ENCODE data around the gene SLC36A4. TPM values are rescaled to one million over a fixed set of nuclear protein-coding genes. Genes with fewer than 3 reads are reported as not detected.

SLC36A4 gene
- total and polyA plus RNA-seq, 9 of the 15 experiments (the other 6 are each of a cell fraction or from before 2014, with no cell fraction given) = 1.4 to 8.0 (median 5.4) TPM

- WGBS (ENCODE audit: insufficient coverage, low coverage, missing lambda C conversion rate) = 55% methylated on average over 1 of the region's 1 CpG
- Histone ChIP-seq H3K4me3 (no peak overlapping the region), H3K27me3 (ENCODE audit: control insufficient read depth in 2 of 2, insufficient read depth in 2 of 2, low read length in 2 of 2) (no peaks in the 10 kb centered on the region), H3K9me1 (ENCODE audit: control insufficient read depth, insufficient read depth, low read length) (no peaks in the 10 kb centered on the region), H2AFZ (ENCODE audit: low read depth, low read length) (no peak overlapping the region), H3K9me3 (replicated peaks; ENCODE audit: control insufficient read depth, insufficient read depth, low read depth, low read length) (no peaks in the 10 kb centered on the region), H4K20me1 (replicated peaks; ENCODE audit: control insufficient read depth, insufficient read depth, low read length) (no peaks in the 10 kb centered on the region), H3K36me3 (ENCODE audit: control insufficient read depth, insufficient read depth, low read length) (no peaks in the 10 kb centered on the region), H3K4me2 (ENCODE audit: insufficient read depth, low read length) (no peak overlapping the region), H3K27ac (ENCODE audit: extremely low read depth, low read depth, low read length) (no peak overlapping the region), H3K79me2 (ENCODE audit: control insufficient read depth, insufficient read depth, low read length) (peaks cover 6% of the 10 kb centered on the region), H3K9ac (ENCODE audit: insufficient read depth in 1 of 2, low read depth in 2 of 2, low read length in 2 of 2) (no peak overlapping the region), H3K4me1 (replicated peaks in 1 of 2; ENCODE audit: control insufficient read depth in 2 of 2, insufficient read depth in 2 of 2, low read length in 2 of 2) (peaks cover 0 to 13% of the 10 kb centered on the region in 2 experiments; a peak in 3 of 5 replicates)
- POLR2A ChIA-PET = no interaction called here
- no TSS peak for BruUV-seq (replicated peaks)
- no peak for DNase-seq (ENCODE audit: extremely low read depth in 1 of 4, low spot score in 3 of 4)
- intact Hi-C loops (cut with micrococcal nuclease) (no loop called here), in situ Hi-C loops (cut with MboI) (no loop called here)
- CTCF ChIA-PET (ENCODE audit: low intra/inter-chr PET ratio) = no interaction called here
- ATAC-seq = no peak
- FAIRE-seq = no peak
- no peak for TF ChIP-seq ESRRA (IDR thresholded peaks at IDR 0.05; ENCODE audit: borderline replicate concordance, low read depth)
- TF ChIP-seq ZNF121 (CRISPR knock-in tag; conservative IDR thresholded peaks at IDR 0.05) = no peak
- no peak for TF ChIP-seq ZNF384 (IDR thresholded peaks at IDR 0.05; ENCODE audit: low read depth, low read length)
- no peak for TF ChIP-seq L3MBTL2 (IDR thresholded peaks at IDR 0.05)
- no peak for TF ChIP-seq NFRKB (IDR thresholded peaks at IDR 0.05; ENCODE audit: low read depth)
- TF ChIP-seq FOS (IDR thresholded peaks at IDR 0.05; ENCODE audit: extremely low read depth, insufficient read length) = no peak
- no peak for TF ChIP-seq POLR2G (IDR thresholded peaks at IDR 0.05; ENCODE audit: low read depth, low read length)
- TF ChIP-seq ZNF512 (tag; IDR thresholded peaks at IDR 0.05) = no peak
- TF ChIP-seq, protein P1, sequence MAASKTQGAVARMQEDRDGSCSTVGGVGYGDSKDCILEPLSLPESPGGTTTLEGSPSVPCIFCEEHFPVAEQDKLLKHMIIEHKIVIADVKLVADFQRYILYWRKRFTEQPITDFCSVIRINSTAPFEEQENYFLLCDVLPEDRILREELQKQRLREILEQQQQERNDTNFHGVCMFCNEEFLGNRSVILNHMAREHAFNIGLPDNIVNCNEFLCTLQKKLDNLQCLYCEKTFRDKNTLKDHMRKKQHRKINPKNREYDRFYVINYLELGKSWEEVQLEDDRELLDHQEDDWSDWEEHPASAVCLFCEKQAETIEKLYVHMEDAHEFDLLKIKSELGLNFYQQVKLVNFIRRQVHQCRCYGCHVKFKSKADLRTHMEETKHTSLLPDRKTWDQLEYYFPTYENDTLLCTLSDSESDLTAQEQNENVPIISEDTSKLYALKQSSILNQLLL (CRISPR knock-in tag; IDR thresholded peaks at IDR 0.05; ENCODE audit: borderline replicate concordance) = no peak
- TF ChIP-seq ZBTB11 (CRISPR knock-in tag; IDR thresholded peaks at IDR 0.05) = no peak
- no peak for TF ChIP-seq FOXJ2 (tag; IDR thresholded peaks at IDR 0.05)
- TF ChIP-seq, protein P2, sequence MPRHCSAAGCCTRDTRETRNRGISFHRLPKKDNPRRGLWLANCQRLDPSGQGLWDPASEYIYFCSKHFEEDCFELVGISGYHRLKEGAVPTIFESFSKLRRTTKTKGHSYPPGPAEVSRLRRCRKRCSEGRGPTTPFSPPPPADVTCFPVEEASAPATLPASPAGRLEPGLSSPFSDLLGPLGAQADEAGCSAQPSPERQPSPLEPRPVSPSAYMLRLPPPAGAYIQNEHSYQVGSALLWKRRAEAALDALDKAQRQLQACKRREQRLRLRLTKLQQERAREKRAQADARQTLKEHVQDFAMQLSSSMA (CRISPR knock-in tag; IDR thresholded peaks at IDR 0.05) = no peak
- no peak for TF ChIP-seq SRSF9 (IDR thresholded peaks at IDR 0.05; ENCODE audit: borderline replicate concordance, low read depth, low read length)
- no peak for TF ChIP-seq KDM1A (IDR thresholded peaks at IDR 0.05)
- no peak for TF ChIP-seq ZNF408 (CRISPR knock-in tag; IDR thresholded peaks at IDR 0.05; ENCODE audit: low read depth)
- no peak for TF ChIP-seq ZC3H11A (IDR thresholded peaks at IDR 0.05; ENCODE audit: low read depth, low read length)
Measured at GRCh38 chr11:93194673-93195291, 3.0 kb downstream of the SLC36A4 start.
